ENCODE results near the gene WHRN. TPM values are rescaled to one million over a fixed set of nuclear protein-coding genes. Genes with fewer than 3 reads are reported as not detected.
A peak's percentile ranks its signal among the peaks of the same experiment; 100 is the strongest.

The WHRN gene
- total and polyA plus RNA-seq, 2 of the 8 experiments (the other 6 are each of a cell fraction or from before 2014, with no cell fraction given), result 4.4 to 7.7 TPM

DNA sequence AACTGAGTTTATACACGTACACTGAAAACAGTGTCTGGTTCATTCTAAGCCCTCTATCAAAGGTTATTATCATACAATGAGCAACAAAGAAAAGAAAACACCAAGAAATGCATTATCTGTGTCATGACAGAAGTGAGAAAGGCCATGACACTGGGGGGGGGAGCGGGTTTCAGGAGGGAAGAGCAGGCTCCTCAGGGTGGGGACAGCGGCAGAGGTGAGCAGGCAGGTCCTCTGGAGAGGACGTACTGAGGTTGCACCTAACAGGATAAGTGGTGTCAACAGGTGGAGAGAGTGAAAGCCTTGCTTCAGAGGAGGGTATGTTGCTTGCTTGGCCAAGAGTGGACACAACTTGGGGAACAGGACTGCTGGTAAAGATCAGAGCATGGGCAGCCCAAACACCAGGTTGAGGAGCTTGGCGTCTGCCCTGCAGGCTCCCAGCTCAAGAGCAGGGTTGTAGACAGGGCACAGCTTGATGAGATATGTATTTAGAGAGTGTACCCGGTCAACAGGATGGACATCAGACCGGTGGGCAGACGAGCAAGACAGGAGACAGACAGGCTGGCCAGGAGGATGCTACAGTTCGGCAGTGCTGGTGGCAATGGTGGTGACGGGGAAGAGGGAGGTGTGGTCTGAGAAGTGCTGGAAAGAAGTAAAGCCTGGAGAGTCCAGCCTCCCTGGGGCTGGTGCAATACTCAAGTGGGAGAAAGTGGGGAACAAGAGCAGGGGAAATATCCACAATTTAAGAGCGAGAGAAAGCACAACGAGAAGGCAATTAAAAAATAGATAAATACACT, 10.3 kb downstream of the WHRN start:
- Histone ChIP-seq H4K5ac (ENCODE audit: insufficient read length, low read depth, low read length) (no peak overlapping the region), H3K9ac (replicated peaks in 1 of 4; ENCODE audit: extremely low read depth in 1 of 4, low read depth in 3 of 4, low read length in 3 of 4) (no peak overlapping the region), H3K79me1 (ENCODE audit: low read depth, low read length) (no peaks in the 10 kb centered on the region; the same call in 1 of the 2 replicates), H2BK12ac (ENCODE audit: low read depth, low read length) (no peak overlapping the region), H3K36me3 (ENCODE audit: control insufficient read depth in 2 of 4, insufficient read depth in 4 of 4, low read length in 3 of 4) (no peaks in the 10 kb centered on the region), H3K4ac (replicated peaks; ENCODE audit: insufficient read length, low read depth, low read length) (no peak overlapping the region), H3K56ac (replicated peaks; ENCODE audit: insufficient read length, low read depth, low read length) (no peak overlapping the region), H3K4me1 (replicated peaks in 1 of 4; ENCODE audit: control insufficient read depth in 3 of 4, insufficient read depth in 4 of 4, low read length in 3 of 4) (peaks cover 0 to 3% (median 0%) of the 10 kb centered on the region in 4 experiments; a peak in 2 of 7 replicates), H2AK5ac (ENCODE audit: low read depth, low read length) (no peak overlapping the region), H3K27ac (ENCODE audit: low read depth, low read length) (no peak overlapping the region), H3K4me2 (ENCODE audit: insufficient read depth in 1 of 2, low read depth in 2 of 2, low read length in 2 of 2) (no peak overlapping the region), H3K18ac (ENCODE audit: extremely low read depth, low read length) (no peak overlapping the region), H3K79me2 (ENCODE audit: control insufficient read depth in 1 of 2, insufficient read depth in 2 of 2, low read length in 2 of 2) (no peaks in the 10 kb centered on the region), H3K4me3 (ENCODE audit: extremely low read depth in 1 of 4, insufficient read depth in 2 of 4, low read depth in 3 of 4, low read length in 4 of 4) (no peak overlapping the region), H3K9me3 (ENCODE audit: insufficient read depth in 2 of 2, low read depth in 1 of 2, low read length in 1 of 2) (no peaks in the 10 kb centered on the region), H4K91ac (replicated peaks; ENCODE audit: insufficient read length, low read length) (peak overlapping the region; percentile 22), H3K27me3 (replicated peaks in 1 of 4; ENCODE audit: control insufficient read depth in 3 of 4, extremely low read depth in 1 of 4, insufficient read depth in 3 of 4, low read length in 3 of 4) (no peaks in the 10 kb centered on the region), H3K14ac (ENCODE audit: insufficient read length) (no peak overlapping the region), H4K20me1 (replicated peaks in 1 of 2; ENCODE audit: control insufficient read depth in 1 of 2, insufficient read depth in 2 of 2, low read length in 2 of 2) (peaks cover 0 to 2% of the 10 kb centered on the region in 2 experiments), H2BK20ac (ENCODE audit: low read length) (no peak overlapping the region; the same call in 1 of the 2 replicates), H3K23ac (ENCODE audit: insufficient read length) (no peak overlapping the region), H2AFZ (ENCODE audit: low read length) (no peak overlapping the region), H3K23me2 (ENCODE audit: low read depth, low read length) (no peaks in the 10 kb centered on the region), H2BK5ac (ENCODE audit: low read depth, low read length) (no peak overlapping the region), H4K8ac (ENCODE audit: extremely low read depth, insufficient read depth, low read length) (peak overlapping the region; percentile 23; the same call in 1 of the 2 replicates), H2BK15ac (ENCODE audit: low read length) (no peak overlapping the region), H2BK120ac (replicated peaks; ENCODE audit: low read depth, low read length) (no peak overlapping the region)
- FAIRE-seq, result no peak
- no peak for DNase-seq (ENCODE audit: low read depth in 1 of 2, low spot score in 2 of 2)
- ChIA-PET POLR2A (ENCODE audit: partially characterized antibody) (interaction anchor here (0.6 to 1.4 kb wide), 3 partner anchors 10 to 94 kb away, joined by 3 read pairs; no protein-coding TSS in a partner anchor), CTCF (ENCODE audit: partially characterized antibody) (interaction anchor here (0.8 to 1.8 kb wide), 9 partner anchors 9 to 166 kb away, joined by 3 to 8 read pairs (median 4); no protein-coding TSS in a partner anchor)
- 80% methylated on average over 12 of the region's 12 CpGs; no CpG with 5 or more reads in 1 of the 2 experiments for WGBS, 2 experiments (ENCODE audit: extremely low coverage in 1 of 2, insufficient coverage in 1 of 2, insufficient read length in 1 of 2, insufficient replicate concordance in 2 of 2, low coverage in 1 of 2, low lambda C conversion rate in 2 of 2, missing lambda C conversion rate in 1 of 2)
- TF ChIP-seq, protein P1, sequence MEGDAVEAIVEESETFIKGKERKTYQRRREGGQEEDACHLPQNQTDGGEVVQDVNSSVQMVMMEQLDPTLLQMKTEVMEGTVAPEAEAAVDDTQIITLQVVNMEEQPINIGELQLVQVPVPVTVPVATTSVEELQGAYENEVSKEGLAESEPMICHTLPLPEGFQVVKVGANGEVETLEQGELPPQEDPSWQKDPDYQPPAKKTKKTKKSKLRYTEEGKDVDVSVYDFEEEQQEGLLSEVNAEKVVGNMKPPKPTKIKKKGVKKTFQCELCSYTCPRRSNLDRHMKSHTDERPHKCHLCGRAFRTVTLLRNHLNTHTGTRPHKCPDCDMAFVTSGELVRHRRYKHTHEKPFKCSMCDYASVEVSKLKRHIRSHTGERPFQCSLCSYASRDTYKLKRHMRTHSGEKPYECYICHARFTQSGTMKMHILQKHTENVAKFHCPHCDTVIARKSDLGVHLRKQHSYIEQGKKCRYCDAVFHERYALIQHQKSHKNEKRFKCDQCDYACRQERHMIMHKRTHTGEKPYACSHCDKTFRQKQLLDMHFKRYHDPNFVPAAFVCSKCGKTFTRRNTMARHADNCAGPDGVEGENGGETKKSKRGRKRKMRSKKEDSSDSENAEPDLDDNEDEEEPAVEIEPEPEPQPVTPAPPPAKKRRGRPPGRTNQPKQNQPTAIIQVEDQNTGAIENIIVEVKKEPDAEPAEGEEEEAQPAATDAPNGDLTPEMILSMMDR (IDR thresholded peaks at IDR 0.05; ENCODE audit: control extremely low read depth in 1 of 3, insufficient read depth in 1 of 3, low read depth in 1 of 3, low read length in 3 of 3), result no peak
- TF ChIP-seq EP300 (IDR thresholded peaks at IDR 0.05; ENCODE audit: borderline replicate concordance in 1 of 2, low read depth in 2 of 2, low read length in 2 of 2), result no peak
- no peak for TF ChIP-seq TAF7 (optimal IDR thresholded peaks at IDR 0.05; ENCODE audit: borderline replicate concordance, low read depth, low read length)
- no peak for TF ChIP-seq HDAC6 (IDR thresholded peaks at IDR 0.05; ENCODE audit: low read depth, low read length)
- no peak for TF ChIP-seq BCL11A (IDR thresholded peaks at IDR 0.05; ENCODE audit: low read depth in 2 of 2, low read length in 2 of 2)
- TF ChIP-seq, protein P2, sequence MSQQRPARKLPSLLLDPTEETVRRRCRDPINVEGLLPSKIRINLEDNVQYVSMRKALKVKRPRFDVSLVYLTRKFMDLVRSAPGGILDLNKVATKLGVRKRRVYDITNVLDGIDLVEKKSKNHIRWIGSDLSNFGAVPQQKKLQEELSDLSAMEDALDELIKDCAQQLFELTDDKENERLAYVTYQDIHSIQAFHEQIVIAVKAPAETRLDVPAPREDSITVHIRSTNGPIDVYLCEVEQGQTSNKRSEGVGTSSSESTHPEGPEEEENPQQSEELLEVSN (IDR thresholded peaks at IDR 0.05), result no peak
- TF ChIP-seq EGR1 (IDR thresholded peaks at IDR 0.05; ENCODE audit: borderline replicate concordance, low read depth, low read length), result no peak
- TF ChIP-seq TAF1 (IDR thresholded peaks at IDR 0.05; ENCODE audit: low read depth, low read length), result no peak

Measured in H1 (cell line).